Panc1 (cell line): ENCODE measurements around the gene EPB41L4B.

Experiments used
- TF ChIP-seq, protein P1 (sequence below), 2 experiments: IDR thresholded peaks; 2 replicates each; pipeline ENCODE4 v1.6.1; 2011 to 2012; ENCODE audit warnings: low read depth in 2 of 2, control low read depth in 1 of 2, low read length in 1 of 2, mild to moderate bottlenecking in 1 of 2, moderate library complexity in 1 of 2; ENCODE audit not compliant: insufficient read depth in 1 of 2
- TF ChIP-seq, protein P2 (sequence below): fragments of 450-650 bp; IDR thresholded peaks from 2 replicates; pipeline ENCODE4 v1.5.1; 2017; ENCODE audit warnings: mild to moderate bottlenecking

GRCh38 chr9:109264877-109265587 lies 55.8 kb downstream of the EPB41L4B start:
- TF ChIP-seq, protein P1, sequence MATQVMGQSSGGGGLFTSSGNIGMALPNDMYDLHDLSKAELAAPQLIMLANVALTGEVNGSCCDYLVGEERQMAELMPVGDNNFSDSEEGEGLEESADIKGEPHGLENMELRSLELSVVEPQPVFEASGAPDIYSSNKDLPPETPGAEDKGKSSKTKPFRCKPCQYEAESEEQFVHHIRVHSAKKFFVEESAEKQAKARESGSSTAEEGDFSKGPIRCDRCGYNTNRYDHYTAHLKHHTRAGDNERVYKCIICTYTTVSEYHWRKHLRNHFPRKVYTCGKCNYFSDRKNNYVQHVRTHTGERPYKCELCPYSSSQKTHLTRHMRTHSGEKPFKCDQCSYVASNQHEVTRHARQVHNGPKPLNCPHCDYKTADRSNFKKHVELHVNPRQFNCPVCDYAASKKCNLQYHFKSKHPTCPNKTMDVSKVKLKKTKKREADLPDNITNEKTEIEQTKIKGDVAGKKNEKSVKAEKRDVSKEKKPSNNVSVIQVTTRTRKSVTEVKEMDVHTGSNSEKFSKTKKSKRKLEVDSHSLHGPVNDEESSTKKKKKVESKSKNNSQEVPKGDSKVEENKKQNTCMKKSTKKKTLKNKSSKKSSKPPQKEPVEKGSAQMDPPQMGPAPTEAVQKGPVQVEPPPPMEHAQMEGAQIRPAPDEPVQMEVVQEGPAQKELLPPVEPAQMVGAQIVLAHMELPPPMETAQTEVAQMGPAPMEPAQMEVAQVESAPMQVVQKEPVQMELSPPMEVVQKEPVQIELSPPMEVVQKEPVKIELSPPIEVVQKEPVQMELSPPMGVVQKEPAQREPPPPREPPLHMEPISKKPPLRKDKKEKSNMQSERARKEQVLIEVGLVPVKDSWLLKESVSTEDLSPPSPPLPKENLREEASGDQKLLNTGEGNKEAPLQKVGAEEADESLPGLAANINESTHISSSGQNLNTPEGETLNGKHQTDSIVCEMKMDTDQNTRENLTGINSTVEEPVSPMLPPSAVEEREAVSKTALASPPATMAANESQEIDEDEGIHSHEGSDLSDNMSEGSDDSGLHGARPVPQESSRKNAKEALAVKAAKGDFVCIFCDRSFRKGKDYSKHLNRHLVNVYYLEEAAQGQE (IDR thresholded peaks at IDR 0.05; ENCODE audit: insufficient read depth in 1 of 2, low read depth in 2 of 2, low read length in 1 of 2): no peak
- TF ChIP-seq, protein P2, sequence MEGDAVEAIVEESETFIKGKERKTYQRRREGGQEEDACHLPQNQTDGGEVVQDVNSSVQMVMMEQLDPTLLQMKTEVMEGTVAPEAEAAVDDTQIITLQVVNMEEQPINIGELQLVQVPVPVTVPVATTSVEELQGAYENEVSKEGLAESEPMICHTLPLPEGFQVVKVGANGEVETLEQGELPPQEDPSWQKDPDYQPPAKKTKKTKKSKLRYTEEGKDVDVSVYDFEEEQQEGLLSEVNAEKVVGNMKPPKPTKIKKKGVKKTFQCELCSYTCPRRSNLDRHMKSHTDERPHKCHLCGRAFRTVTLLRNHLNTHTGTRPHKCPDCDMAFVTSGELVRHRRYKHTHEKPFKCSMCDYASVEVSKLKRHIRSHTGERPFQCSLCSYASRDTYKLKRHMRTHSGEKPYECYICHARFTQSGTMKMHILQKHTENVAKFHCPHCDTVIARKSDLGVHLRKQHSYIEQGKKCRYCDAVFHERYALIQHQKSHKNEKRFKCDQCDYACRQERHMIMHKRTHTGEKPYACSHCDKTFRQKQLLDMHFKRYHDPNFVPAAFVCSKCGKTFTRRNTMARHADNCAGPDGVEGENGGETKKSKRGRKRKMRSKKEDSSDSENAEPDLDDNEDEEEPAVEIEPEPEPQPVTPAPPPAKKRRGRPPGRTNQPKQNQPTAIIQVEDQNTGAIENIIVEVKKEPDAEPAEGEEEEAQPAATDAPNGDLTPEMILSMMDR: no peak
